AG04450 (cell line): ENCODE data around the gene RBM4. TPM values are rescaled to one million over a fixed set of nuclear protein-coding genes. Genes with fewer than 3 reads are reported as not detected.
A peak's percentile ranks its signal among the peaks of the same experiment; 100 is the strongest.

Experiments
- CTCF ChIA-PET: fragments of 300-600, 350-600 bp; formaldehyde crosslinking; extraction: SDS; loops from one replicate; lab custom pipeline; 2022; ENCODE audit warnings: antibody characterized with exemption, inconsistent platforms; lab: Charles Lee
- POLR2A ChIA-PET: fragments of 350-600 bp; formaldehyde crosslinking; extraction: SDS; loops from one replicate; lab custom pipeline; 2021; ENCODE audit warnings: antibody characterized with exemption, inconsistent platforms; lab: Yijun Ruan, JAX
- DNase-seq: peaks from one replicate; pipeline ENCODE4 v3.0.0-alpha.2; 2011; ENCODE audit warnings: low read depth, low spot score
- H3K27ac ChIP-seq: one replicate; pipeline ENCODE4 v1.5.1; 2012; ENCODE audit warnings: low read depth, low read length, control low read depth
- H3K27me3 ChIP-seq: one replicate; pipeline ENCODE4 v1.6.0; 2012; ENCODE audit warnings: low read length; ENCODE audit not compliant: control insufficient read depth, insufficient read depth
- H3K4me3 ChIP-seq: 2 replicates; pipeline ENCODE4 v1.5.1; 2011; ENCODE audit warnings: mild to moderate bottlenecking, low read depth, low read length, control low read depth
- H3K9me3 ChIP-seq: 2 replicates; pipeline ENCODE4 v1.5.1; 2012; ENCODE audit warnings: low read length; ENCODE audit not compliant: control insufficient read depth, insufficient read depth
- CTCF ChIP-seq: IDR thresholded peaks from 2 replicates; pipeline ENCODE4 v1.5.1; 2011; ENCODE audit warnings: low read depth, low read length, control low read depth, inconsistent platforms
- polyA plus RNA-seq: library from polyadenylated mRNA; depleted of rRNA; stranded (reverse); fragments of >200 nt; gene quantifications from 2 replicates; pipeline ENCODE4 v1.2.3, GENCODE V29; 2011

Gene RBM4
- polyA plus RNA-seq, 1 experiment = 272 TPM

- H3K9me3 ChIP-seq = no peaks in the 10 kb centered on the region; the same call in 1 of the 2 replicates
- H3K27ac ChIP-seq = no peak overlapping the region
- no peak overlapping the region for H3K4me3 ChIP-seq
- no peaks in the 10 kb centered on the region for H3K27me3 ChIP-seq
- DNase-seq = no peak
- ChIA-PET CTCF (no interaction called here), POLR2A (interaction anchor here (1.3 kb wide), 1 partner anchor 8 kb away, joined by 3 read pairs; no protein-coding TSS in a partner anchor)
- TF ChIP-seq CTCF = no peak
These were observed 9.1 kb upstream of the RBM4 start for GRCh38 chr11:66629356-66629755.

GRCh38 chr11:66631883-66632282 is 6.6 kb upstream of the RBM4 start:
- Histone ChIP-seq H3K4me3 (no peak overlapping the region), H3K9me3 (no peaks in the 10 kb centered on the region), H3K27ac (no peak overlapping the region), H3K27me3 (no peaks in the 10 kb centered on the region)
- ChIA-PET CTCF (no interaction called here), POLR2A (no interaction called here)
- TF ChIP-seq CTCF = no peak
- DNase-seq = no peak

- Histone ChIP-seq H3K9me3 (no peaks in the 10 kb centered on the region), H3K27ac (no peak overlapping the region), H3K27me3 (no peaks in the 10 kb centered on the region), H3K4me3 (no peak overlapping the region)
- POLR2A ChIA-PET = no interaction called here
- no peak for TF ChIP-seq CTCF
- CTCF ChIA-PET = no interaction called here
- no peak for DNase-seq
These were observed 5.6 kb upstream of the RBM4 start for GRCh38 chr11:66632952-66633351.

GRCh38 chr11:66636411-66636810 is 2.1 kb upstream of the RBM4 start:
- Histone ChIP-seq H3K9me3 (no peaks in the 10 kb centered on the region; the same call in 1 of the 2 replicates), H3K27ac (no peak overlapping the region), H3K4me3 (no peak overlapping the region), H3K27me3 (no peaks in the 10 kb centered on the region)
- POLR2A ChIA-PET = interaction anchor here (3.0 kb wide), 1 partner anchor 18 kb away, joined by 61 read pairs; the partner anchor contains the start of gene RBM14
- CTCF ChIA-PET = no interaction called here
- no peak for TF ChIP-seq CTCF
- DNase-seq = no peak

- ChIA-PET CTCF (interaction anchor here (0.6 to 1.4 kb wide), 4 partner anchors 19 to 1146 kb away, joined by 3 to 5 read pairs (median 3); partner anchors contain the start of genes CCDC87 and CCS), POLR2A (interaction anchor here (0.7 to 3.0 kb wide), 14 partner anchors 8 to 206 kb away, joined by 3 to 61 read pairs (median 5); partner anchors contain the start of genes ACTN3, CTSF, DPP3 and RBM14)
- Histone ChIP-seq H3K27ac (peak overlapping the region; percentile 86), H3K4me3 (peak overlapping the region; percentile 59), H3K27me3 (no peaks in the 10 kb centered on the region), H3K9me3 (no peaks in the 10 kb centered on the region; the same call in 1 of the 2 replicates)
- no peak for TF ChIP-seq CTCF
- DNase-seq = no peak
These were observed 836 bp upstream of the RBM4 start for GRCh38 chr11:66637557-66638176.
